IPS-18a (cell line): ENCODE data around the gene MECP2.

Experiments
- H3K27ac ChIP-seq: one replicate; pipeline ENCODE4 v1.5.1; 2013; ENCODE audit warnings: low read length
- H3K27me3 ChIP-seq: one replicate; pipeline ENCODE4 v1.6.1; 2013; ENCODE audit warnings: mild to moderate bottlenecking, low read length; ENCODE audit not compliant: control insufficient read depth, insufficient read depth
- H3K36me3 ChIP-seq: one replicate; pipeline ENCODE4 v1.6.1; 2013; ENCODE audit warnings: low read depth, low read length; ENCODE audit not compliant: control insufficient read depth
- H3K4me1 ChIP-seq: one replicate; pipeline ENCODE4 v1.6.1; 2013; ENCODE audit warnings: low read depth, low read length; ENCODE audit not compliant: control insufficient read depth
- H3K4me3 ChIP-seq: one replicate; pipeline ENCODE4 v1.5.1; 2013; ENCODE audit warnings: low read length
- H3K9ac ChIP-seq: one replicate; pipeline ENCODE4 v1.6.1; 2013; ENCODE audit warnings: mild to moderate bottlenecking, low read length, moderate library complexity
- H3K9me3 ChIP-seq: one replicate; pipeline ENCODE4 v1.6.1; 2013; ENCODE audit warnings: low read depth, low read length; ENCODE audit not compliant: control insufficient read depth

The MECP2 gene

GRCh38 chrX:154113729-154114128 is 16.2 kb upstream of the MECP2 start:
- Histone ChIP-seq H3K4me1 (no peaks in the 10 kb centered on the region), H3K36me3 (no peaks in the 10 kb centered on the region), H3K9ac (no peak overlapping the region), H3K4me3 (no peak overlapping the region), H3K9me3 (peaks cover 13% of the 10 kb centered on the region), H3K27ac (no peak overlapping the region), H3K27me3 (no peaks in the 10 kb centered on the region)

GRCh38 chrX:154098551-154098950 is 1.0 kb upstream of the MECP2 start:
- Histone ChIP-seq H3K9ac (no peak overlapping the region), H3K9me3 (peaks cover 7% of the 10 kb centered on the region), H3K27me3 (no peaks in the 10 kb centered on the region), H3K4me3 (peak overlapping the region; percentile 45), H3K4me1 (peaks cover 23% of the 10 kb centered on the region), H3K27ac (no peak overlapping the region), H3K36me3 (no peaks in the 10 kb centered on the region)

- H3K27me3 ChIP-seq: no peaks in the 10 kb centered on the region
These were observed 421 bp downstream of the MECP2 start for GRCh38 chrX:154097003-154097588.

GRCh38 chrX:154096140-154097002 is 1.1 kb downstream of the MECP2 start:
- Histone ChIP-seq H3K4me3 (peak overlapping the region; percentile 78), H3K4me1 (peaks cover 32% of the 10 kb centered on the region), H3K27ac (no peak overlapping the region), H3K27me3 (no peaks in the 10 kb centered on the region), H3K9me3 (peaks cover 12% of the 10 kb centered on the region), H3K9ac (peak overlapping the region; percentile 61), H3K36me3 (no peaks in the 10 kb centered on the region)

More at GRCh38 chrX:154097003-154097588, 421 bp downstream of the MECP2 start:
- Histone ChIP-seq H3K9me3 (peaks cover 11% of the 10 kb centered on the region), H3K9ac (peak overlapping the region; percentile 61), H3K4me3 (peak overlapping the region; percentile 78), H3K27ac (no peak overlapping the region), H3K4me1 (peaks cover 32% of the 10 kb centered on the region), H3K36me3 (no peaks in the 10 kb centered on the region)

GRCh38 chrX:154094833-154095232 is 2.7 kb downstream of the MECP2 start:
- Histone ChIP-seq H3K4me1 (peaks cover 32% of the 10 kb centered on the region), H3K27ac (no peak overlapping the region), H3K4me3 (peak overlapping the region; percentile 78), H3K27me3 (no peaks in the 10 kb centered on the region), H3K36me3 (no peaks in the 10 kb centered on the region), H3K9ac (no peak overlapping the region), H3K9me3 (peaks cover 9% of the 10 kb centered on the region)

- Histone ChIP-seq H3K4me1 (peaks cover 32% of the 10 kb centered on the region), H3K9me3 (peaks cover 9% of the 10 kb centered on the region), H3K27me3 (no peaks in the 10 kb centered on the region), H3K9ac (no peak overlapping the region), H3K4me3 (peak overlapping the region; percentile 7), H3K36me3 (no peaks in the 10 kb centered on the region), H3K27ac (no peak overlapping the region)
These were observed 3.6 kb downstream of the MECP2 start for GRCh38 chrX:154093965-154094364.

- H3K27ac ChIP-seq: no peak overlapping the region
- no peak overlapping the region for H3K9ac ChIP-seq
- H3K9me3 ChIP-seq: peaks cover 9% of the 10 kb centered on the region
- H3K27me3 ChIP-seq: no peaks in the 10 kb centered on the region
- no peak overlapping the region for H3K4me3 ChIP-seq
- peaks cover 26% of the 10 kb centered on the region for H3K4me1 ChIP-seq
- no peaks in the 10 kb centered on the region for H3K36me3 ChIP-seq
These were observed 5.1 kb downstream of the MECP2 start for GRCh38 chrX:154092371-154092770.

GRCh38 chrX:154091678-154092077 is 5.8 kb downstream of the MECP2 start:
- Histone ChIP-seq H3K4me3 (no peak overlapping the region), H3K36me3 (no peaks in the 10 kb centered on the region), H3K9ac (no peak overlapping the region), H3K27ac (no peak overlapping the region), H3K27me3 (no peaks in the 10 kb centered on the region), H3K9me3 (peaks cover 9% of the 10 kb centered on the region), H3K4me1 (peaks cover 26% of the 10 kb centered on the region)

- no peak overlapping the region for H3K4me3 ChIP-seq
- H3K4me1 ChIP-seq: peaks cover 20% of the 10 kb centered on the region
- H3K9ac ChIP-seq: no peak overlapping the region
- no peaks in the 10 kb centered on the region for H3K27me3 ChIP-seq
- H3K27ac ChIP-seq: no peak overlapping the region
- no peaks in the 10 kb centered on the region for H3K36me3 ChIP-seq
- peaks cover 5% of the 10 kb centered on the region for H3K9me3 ChIP-seq
These were observed 6.8 kb downstream of the MECP2 start for GRCh38 chrX:154090731-154091130.

GRCh38 chrX:154084449-154085300 is 12.8 kb downstream of the MECP2 start:
- Histone ChIP-seq H3K9me3 (no peaks in the 10 kb centered on the region), H3K9ac (no peak overlapping the region), H3K36me3 (no peaks in the 10 kb centered on the region), H3K27me3 (no peaks in the 10 kb centered on the region), H3K27ac (no peak overlapping the region), H3K4me3 (no peak overlapping the region), H3K4me1 (no peaks in the 10 kb centered on the region)

- Histone ChIP-seq H3K9me3 (no peaks in the 10 kb centered on the region), H3K9ac (no peak overlapping the region), H3K27ac (no peak overlapping the region), H3K4me1 (no peaks in the 10 kb centered on the region), H3K36me3 (no peaks in the 10 kb centered on the region), H3K4me3 (no peak overlapping the region), H3K27me3 (no peaks in the 10 kb centered on the region)
These were observed 14.4 kb downstream of the MECP2 start for GRCh38 chrX:154083126-154083517.
